GM21528 (cell line): Measurements from ENCODE around the gene PRDM7.
"Not testable (repeated sequence)": the region's sequence is repeated elsewhere in the genome, so short reads cannot be mapped to it uniquely, and the experiment has no call there.

Experiments
- ATAC-seq: cut with Tn5 transposase; IDR thresholded peaks from one replicate; pipeline ENCODE4 v1.9.1; 2021; ENCODE audit warnings: mild to moderate bottlenecking, moderate library complexity; ENCODE audit not compliant: unreplicated experiment, low FRiP score

PRDM7 gene

DNA sequence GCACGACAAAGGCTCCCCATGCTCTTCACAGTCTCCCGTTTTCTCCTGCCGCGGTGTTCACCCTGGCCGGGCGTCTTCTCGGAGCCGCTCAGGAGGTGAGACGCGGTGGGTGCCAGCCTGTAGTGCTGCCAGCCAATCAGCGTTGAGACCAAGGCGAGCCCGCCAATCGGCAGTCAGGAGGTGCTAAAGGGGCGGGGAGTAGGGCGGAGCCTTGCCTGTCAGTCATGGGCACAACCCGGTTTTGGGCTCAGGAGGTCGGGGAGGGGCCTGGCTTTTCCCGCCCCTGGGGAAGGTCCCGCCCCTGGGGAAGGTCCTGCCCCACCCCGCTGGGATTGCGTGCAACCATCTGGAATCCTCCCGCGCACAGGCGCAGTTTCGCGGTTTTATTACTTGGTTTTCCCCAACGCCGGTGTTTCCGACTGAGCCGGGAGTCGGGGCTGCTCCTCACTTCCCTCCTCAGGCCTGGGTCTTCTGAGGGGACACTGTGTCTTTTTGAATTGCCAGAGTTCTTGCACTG, at the start of gene PRDM7:
Gene PRDM7, minus strand, starts transcription at position 92 of the 517 bp plus-strand sequence. CDS start 1,421 bp downstream, outside the sequence.
- ATAC-seq = peak; percentile 96

DNA sequence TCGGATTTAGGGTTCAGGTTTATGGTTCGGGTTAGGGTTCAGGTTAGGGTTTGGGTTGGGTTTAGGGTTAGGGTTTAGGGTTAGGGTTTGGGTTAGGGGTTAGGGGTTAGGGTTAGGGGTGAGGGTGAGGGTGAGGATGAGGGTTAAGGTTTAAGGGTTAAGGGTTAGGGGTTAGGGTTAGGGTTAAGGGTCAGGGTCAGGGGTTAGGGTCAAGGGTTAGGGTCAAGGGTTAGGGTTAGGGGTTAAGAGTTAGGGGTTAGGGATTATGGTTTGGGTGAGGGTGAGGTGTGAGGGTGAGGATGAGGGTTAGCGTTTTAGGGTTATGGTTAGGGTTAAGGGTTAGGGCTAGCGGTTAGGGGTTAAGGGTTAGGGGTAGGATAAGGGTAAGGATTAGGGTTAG, 44.7 kb upstream of the PRDM7 start:
- not testable (repeated sequence) for ATAC-seq

GRCh38 chr16:90107617-90108016, 30.5 kb upstream of the PRDM7 start:
- ATAC-seq = not testable (repeated sequence)

DNA sequence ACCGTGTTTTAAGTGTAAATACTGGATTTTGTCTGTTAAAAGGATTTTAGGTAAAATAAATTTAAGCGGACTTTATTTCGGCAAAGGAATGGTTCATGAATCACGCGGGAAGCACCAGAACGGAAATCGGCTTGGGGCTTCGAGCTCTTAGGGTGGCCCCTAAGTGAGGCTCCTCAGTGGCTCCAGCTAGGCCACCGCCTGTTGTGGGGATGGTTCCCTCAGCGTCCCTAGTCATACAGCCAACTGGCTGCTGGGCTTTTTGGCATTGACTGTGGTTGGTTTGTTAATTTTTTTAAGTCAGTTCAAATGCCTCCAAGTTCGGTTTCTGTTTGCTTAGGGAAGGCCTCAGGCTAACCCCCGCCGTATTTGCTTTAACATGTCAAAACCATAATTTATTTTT, 29.9 kb upstream of the PRDM7 start:
- ATAC-seq = not testable (repeated sequence)

- peak; percentile 70 for ATAC-seq
Measured at GRCh38 chr16:90106271-90106670, 29.1 kb upstream of the PRDM7 start.

DNA sequence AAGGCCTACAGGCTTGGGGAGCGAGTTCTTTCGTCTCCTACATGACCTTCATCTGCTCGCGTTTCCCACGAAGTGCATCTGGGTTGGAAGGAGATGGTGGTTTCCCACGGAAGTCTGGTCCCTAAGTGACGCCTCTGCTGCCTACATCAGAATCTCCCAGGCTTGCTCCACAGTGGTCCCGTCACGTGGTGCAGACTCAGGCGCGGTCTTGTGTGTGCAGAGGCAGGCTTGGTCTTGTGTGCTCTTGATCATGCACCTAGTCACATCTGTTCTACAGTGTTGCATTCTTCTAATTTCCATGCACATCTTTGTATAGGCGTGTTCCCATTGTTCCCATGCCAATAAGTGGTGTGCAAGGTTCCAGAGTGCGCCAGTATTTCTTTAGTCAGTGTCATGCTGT, 27.6 kb upstream of the PRDM7 start:
- not testable (repeated sequence) for ATAC-seq

DNA sequence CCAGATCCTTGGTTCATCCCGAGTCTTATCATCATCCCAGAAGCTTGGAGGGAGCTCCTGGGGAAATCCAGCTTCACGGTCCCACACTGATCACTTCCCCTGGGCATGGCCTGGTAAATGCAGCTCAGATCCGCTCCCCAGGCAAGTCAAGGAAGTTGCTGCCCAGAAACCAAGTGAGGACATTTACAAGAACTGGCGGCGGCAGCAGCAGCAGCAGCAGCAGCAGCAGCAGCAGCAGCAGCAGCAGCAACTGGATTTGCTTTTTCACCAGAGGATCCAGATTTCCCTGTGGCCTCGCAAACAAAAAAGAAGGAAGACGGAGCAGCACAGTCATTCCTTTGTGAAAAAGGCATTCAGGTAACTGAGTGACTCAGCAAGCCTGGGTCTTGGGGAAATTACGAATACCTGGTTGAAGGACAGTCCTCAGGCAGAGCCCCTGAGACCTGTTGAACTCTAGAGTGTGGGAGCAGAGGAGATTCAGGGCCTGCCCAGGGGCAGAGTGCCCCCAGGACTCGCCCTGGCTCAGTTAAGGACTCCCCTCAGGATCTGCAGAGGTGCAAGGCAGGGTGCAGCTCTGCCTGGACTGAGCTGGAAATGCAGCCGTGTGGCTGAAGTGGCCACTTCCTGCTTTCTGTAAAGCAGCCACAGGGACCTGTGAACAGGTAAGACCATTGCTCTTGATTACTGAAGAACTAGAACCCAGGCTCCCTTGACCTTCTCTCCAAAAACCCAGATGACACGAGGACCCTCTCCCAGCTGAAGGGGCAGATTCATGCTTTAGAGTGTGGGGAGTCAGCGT, 25.2 kb upstream of the PRDM7 start:
- not testable (repeated sequence) for ATAC-seq

- not testable (repeated sequence) for ATAC-seq
Measured at GRCh38 chr16:90101332-90101731, 24.2 kb upstream of the PRDM7 start.

GRCh38 chr16:90100790-90101189, 23.7 kb upstream of the PRDM7 start:
- not testable (repeated sequence) for ATAC-seq

GRCh38 chr16:90100229-90100628, 23.1 kb upstream of the PRDM7 start:
- ATAC-seq = not testable (repeated sequence)

- not testable (repeated sequence) for ATAC-seq
Measured at GRCh38 chr16:90098936-90099335, 21.8 kb upstream of the PRDM7 start.

- ATAC-seq = not testable (repeated sequence)
Measured at GRCh38 chr16:90097010-90097684, 20.0 kb upstream of the PRDM7 start.

- not testable (repeated sequence) for ATAC-seq
Measured at GRCh38 chr16:90094791-90095190, 17.7 kb upstream of the PRDM7 start.

DNA sequence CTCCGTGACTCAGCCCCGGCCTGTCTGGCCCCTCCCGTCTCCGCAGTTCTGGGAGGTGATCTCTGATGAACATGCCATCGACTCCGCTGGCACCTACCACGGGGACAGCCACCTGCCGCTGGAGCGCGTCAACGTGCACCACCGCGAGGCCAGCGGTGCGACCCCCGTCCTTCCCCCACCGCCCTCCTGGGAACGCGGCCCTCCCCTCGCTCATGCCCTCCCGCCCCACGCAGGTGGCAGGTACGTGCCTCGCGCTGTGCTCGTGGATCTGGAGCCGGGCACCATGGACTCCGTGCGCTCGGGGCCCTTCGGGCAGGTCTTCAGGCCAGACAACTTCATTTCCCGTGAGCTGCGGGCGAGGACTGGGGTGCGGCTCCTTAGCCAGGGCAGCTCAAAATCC, 17.2 kb upstream of the PRDM7 start:
- ATAC-seq = not testable (repeated sequence)

DNA sequence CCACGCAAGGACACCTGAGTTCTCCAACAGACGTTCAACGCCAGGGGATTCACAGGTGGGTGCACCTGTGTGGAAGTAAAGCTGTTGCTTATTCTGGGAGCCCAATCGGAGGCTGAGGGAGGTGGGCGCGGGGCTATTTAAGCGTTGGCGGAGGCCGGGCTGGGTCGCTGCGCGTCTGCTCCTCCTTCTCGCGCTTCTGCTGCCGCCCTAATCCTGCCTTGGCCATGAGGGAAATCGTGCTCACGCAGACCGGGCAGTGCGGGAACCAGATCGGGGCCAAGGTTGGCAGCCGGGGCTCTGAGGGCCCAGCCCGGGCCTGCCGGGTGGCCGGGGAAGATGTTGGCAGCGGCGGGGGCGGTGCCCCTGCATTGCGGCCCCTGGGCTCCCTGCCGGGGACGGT, 16.7 kb upstream of the PRDM7 start:
- ATAC-seq = not testable (repeated sequence)

DNA sequence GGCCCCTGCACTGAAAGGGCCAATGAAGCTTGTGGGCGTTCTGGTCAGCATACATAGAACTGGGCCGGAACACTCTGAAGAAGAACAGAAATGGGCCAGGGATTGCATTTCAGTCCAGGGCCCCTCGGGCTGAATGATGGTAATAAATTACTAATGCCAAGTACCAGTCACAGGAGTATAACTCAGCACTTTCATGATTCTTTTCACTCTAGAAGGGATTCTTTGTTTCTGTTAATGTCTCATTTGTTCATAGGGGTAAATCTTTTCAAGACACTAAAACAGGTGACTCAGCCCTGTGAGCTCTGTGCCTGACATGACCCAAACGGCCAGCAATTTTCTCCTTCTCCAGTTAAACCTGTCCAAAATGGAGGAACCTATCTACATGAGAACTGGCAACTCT, 15.7 kb upstream of the PRDM7 start:
- ATAC-seq = not testable (repeated sequence)

GRCh38 chr16:90084215-90084950, 7.3 kb upstream of the PRDM7 start:
- no peak for ATAC-seq

DNA sequence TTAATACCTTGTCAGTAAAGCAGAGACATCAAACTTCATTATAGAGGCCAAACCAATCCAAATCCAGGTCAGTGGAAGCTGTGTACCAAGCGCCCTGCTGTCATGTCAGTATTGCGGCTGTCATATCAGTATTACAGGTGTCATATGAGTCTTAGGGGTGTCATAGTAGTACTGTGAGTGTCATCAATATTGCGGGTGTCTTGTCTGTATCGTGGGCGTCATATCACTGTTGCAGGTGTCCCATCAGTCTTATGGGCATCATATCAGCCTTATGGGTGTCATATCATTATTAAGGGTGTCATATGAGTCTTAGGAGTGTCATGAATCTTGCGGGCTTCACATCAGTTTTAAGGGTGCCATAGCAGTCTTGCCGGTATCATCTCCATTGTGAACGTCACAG, 6.0 kb upstream of the PRDM7 start:
- ATAC-seq = no peak

- no peak for ATAC-seq
Measured at GRCh38 chr16:90081606-90081970, 4.5 kb upstream of the PRDM7 start.

GRCh38 chr16:90078579-90078895, 1.4 kb upstream of the PRDM7 start:
- no peak for ATAC-seq
